A549 (cell line): ENCODE measurements around the gene SH3BGR. TPM values are rescaled to one million over a fixed set of nuclear protein-coding genes. Genes with fewer than 3 reads are reported as not detected.

Source experiments
- ATAC-seq, 2 experiments: fragments of 200-7000 bp in 1 of 2; fragments of >200 bp in 1 of 2; cut with Nextera tagmentation in 1 of 2; cut with Tn5 transposase in 1 of 2; 3 replicates each; pipeline versions ENCODE4 v1.8.0 to v1.9.1; 2018 to 2020; ENCODE audit warnings: mild to moderate bottlenecking in 1 of 2, moderate library complexity in 1 of 2
- CTCF ChIA-PET: fragments of 300-600 bp; sonication (Branson Sonifier 250); formaldehyde crosslinking; extraction: SDS; loops from one replicate; lab custom pipeline; 2021; ENCODE audit warnings: antibody characterized with exemption, inconsistent platforms; lab: Yijun Ruan, JAX
- POLR2A ChIA-PET: fragments of 350-600 bp; formaldehyde crosslinking; extraction: SDS; loops from one replicate; lab custom pipeline; 2021; ENCODE audit warnings: antibody characterized with exemption, inconsistent platforms; lab: Yijun Ruan, JAX
- DNase-seq, 2 experiments: peaks; one replicate each; pipeline versions ENCODE4 v3.0.0 to v3.0.0-alpha.2; 2011 to 2016; ENCODE audit warnings: low read depth in 1 of 2, low spot score in 1 of 2
- FAIRE-seq: peaks from 2 replicates; lab custom pipeline; 2011; peaks lifted over from hg19 to GRCh38; lab: Jason Lieb, UNC
- H3K27ac ChIP-seq, 2 experiments: fragments of >200 bp; sonication (Bioruptor Twin); formaldehyde crosslinking; 3 replicates each; pipeline ENCODE4 v1.5.1; 2016 to 2017
- H3K4me1 ChIP-seq: fragments of >200 bp; sonication (Bioruptor Twin); formaldehyde crosslinking; 3 replicates; pipeline ENCODE4 v1.6.1; 2016
- H3K4me2 ChIP-seq: fragments of >200 bp; sonication (Bioruptor Twin); formaldehyde crosslinking; 3 replicates; pipeline ENCODE4 v1.6.1; 2016
- H3K4me3 ChIP-seq: fragments of >200 bp; sonication (Bioruptor Twin); formaldehyde crosslinking; 3 replicates; pipeline ENCODE4 v1.5.1; 2016
- H3K9me3 ChIP-seq: fragments of >200 bp; sonication (Bioruptor Twin); formaldehyde crosslinking; 3 replicates; pipeline ENCODE4 v1.6.1; 2016
- ATOH8 ChIP-seq: fragments of 250-450 bp; sonication (Bioruptor Pico); IDR thresholded peaks from 2 replicates; pipeline ENCODE4 v1.5.0; 2020; ENCODE audit warnings: low read depth, mild to moderate bottlenecking, moderate library complexity
- BHLHE40 ChIP-seq: IDR thresholded peaks from 2 replicates; pipeline ENCODE4 v1.6.1; 2012; ENCODE audit warnings: low read depth, low read length, inconsistent platforms
- CHD4 ChIP-seq: fragments of 200-600 bp; sonication (generic); IDR thresholded peaks from 2 replicates; pipeline ENCODE4 v1.6.1; 2016; ENCODE audit warnings: antibody characterized with exemption, mild to moderate bottlenecking, borderline replicate concordance
- EP300 ChIP-seq, 2 experiments: fragments of >200 bp; sonication (Bioruptor Twin); formaldehyde crosslinking; IDR thresholded peaks; 2 replicates in 1 of 2; 3 replicates in 1 of 2; pipeline ENCODE4 v1.6.1; 2016 to 2017
- ESRRA ChIP-seq: fragments of 150-350 bp; IDR thresholded peaks from 2 replicates; pipeline ENCODE4 v1.6.1; 2014; ENCODE audit warnings: mild to moderate bottlenecking, low read length, borderline replicate concordance
- FOXS1 ChIP-seq: fragments of 250-450 bp; sonication (Bioruptor Pico); IDR thresholded peaks from 2 replicates; pipeline ENCODE4 v1.5.0; 2020; ENCODE audit warnings: mild to moderate bottlenecking, moderate library complexity
- GATA3 ChIP-seq: IDR thresholded peaks from 2 replicates; pipeline ENCODE4 v1.6.1; 2012; ENCODE audit warnings: borderline replicate concordance
- HDAC2 ChIP-seq: fragments of 200-600 bp; sonication (generic); IDR thresholded peaks from 2 replicates; pipeline ENCODE4 v1.6.1; 2016
- HOXB13 ChIP-seq: fragments of 250-450 bp; sonication (Bioruptor Pico); IDR thresholded peaks from 2 replicates; pipeline ENCODE4 v1.5.0; 2020; ENCODE audit warnings: low read depth, mild to moderate bottlenecking, moderate library complexity
- HOXB5 ChIP-seq: fragments of 250-450 bp; sonication (Bioruptor Pico); IDR thresholded peaks from 2 replicates; pipeline ENCODE4 v1.5.0; 2020; ENCODE audit warnings: mild to moderate bottlenecking, moderate library complexity
- JUN ChIP-seq, 2 experiments: fragments of >200 bp; sonication (Bioruptor Twin); formaldehyde crosslinking; IDR thresholded peaks; 2 replicates in 1 of 2; 3 replicates in 1 of 2; pipeline ENCODE4 v1.6.1; 2016 to 2017
- JUNB ChIP-seq: fragments of >200 bp; sonication (Bioruptor Twin); formaldehyde crosslinking; IDR thresholded peaks from 2 replicates; pipeline ENCODE4 v1.6.1; 2016
- MAZ ChIP-seq: fragments of 150-350 bp; IDR thresholded peaks from 2 replicates; pipeline ENCODE4 v1.6.1; 2014; ENCODE audit warnings: antibody characterized with exemption, low read depth, low read length, borderline replicate concordance
- MYC ChIP-seq: IDR thresholded peaks from 2 replicates; pipeline ENCODE4 v1.6.1; 2012; ENCODE audit warnings: mild to moderate bottlenecking, inconsistent platforms, low read length, improper control_type of control experiment, borderline replicate concordance
- NFE2L2 ChIP-seq: fragments of 150-350 bp; conservative IDR thresholded peaks from 2 replicates; pipeline ENCODE4 v1.6.1; 2014; ENCODE audit warnings: low read length
- POLR2AphosphoS2 ChIP-seq: conservative IDR thresholded peaks from 2 replicates; pipeline ENCODE4 v1.6.1; 2012; ENCODE audit warnings: low read length, improper control_type of control experiment, inconsistent platforms
- RAD21 ChIP-seq, 2 experiments: fragments of >200 bp in 1 of 2; sonication (Bioruptor Twin) in 1 of 2; formaldehyde crosslinking in 1 of 2; IDR thresholded peaks in 1 of 2; conservative IDR thresholded peaks in 1 of 2; 2 replicates in 1 of 2; 3 replicates in 1 of 2; pipeline ENCODE4 v1.6.1; 2012 to 2018; ENCODE audit warnings: inconsistent platforms in 1 of 2
- RNF2 ChIP-seq: fragments of 200-600 bp; sonication (generic); IDR thresholded peaks from 2 replicates; pipeline ENCODE4 v1.6.1; 2016; ENCODE audit warnings: low read depth, mild to moderate bottlenecking, antibody characterized with exemption, moderate library complexity, borderline replicate concordance
- SMC3 ChIP-seq: fragments of >200 bp; sonication (Bioruptor Twin); formaldehyde crosslinking; IDR thresholded peaks from 3 replicates; pipeline ENCODE4 v1.6.1; 2018; ENCODE audit warnings: inconsistent platforms
- TP53 ChIP-seq: fragments of 250-450 bp; sonication (Bioruptor Pico); IDR thresholded peaks from 2 replicates; pipeline ENCODE4 v1.5.0; 2021; ENCODE audit warnings: mild to moderate bottlenecking, moderate library complexity
- ZNF302 ChIP-seq: fragments of 250-450 bp; sonication (Bioruptor Pico); IDR thresholded peaks from 2 replicates; pipeline ENCODE4 v1.9.0; 2021; ENCODE audit warnings: inconsistent platforms, mild to moderate bottlenecking, moderate library complexity
- ZSCAN20 ChIP-seq: fragments of 250-450 bp; sonication (Bioruptor Pico); IDR thresholded peaks from 2 replicates; pipeline ENCODE4 v1.8.0; 2022; ENCODE audit warnings: mild to moderate bottlenecking, moderate library complexity
- WGBS: methylation state at CpG from one replicate; pipeline ENCODE4 v1.1.6; 2017; ENCODE audit errors: missing lambda C conversion rate; 5-methylcytosine and 5-hydroxymethylcytosine counted together
- polyA plus RNA-seq, 4 experiments: library from polyadenylated mRNA; depleted of rRNA in 3 of 4; stranded (reverse); fragments of >200 nt; fragmentation: RNase III in 1 of 4; extraction: RNeasy Plus Mini Kit Qiagen cat#74134 plus additional on column Dnase treatment in 1 of 4; gene quantifications; 2 replicates in 3 of 4; 3 replicates in 1 of 4; pipeline ENCODE4 v1.2.3, GENCODE V29; 2011 to 2017
- TF ChIP-seq, protein P1 (sequence below): fragments of >200 bp; sonication (Bioruptor Twin); formaldehyde crosslinking; IDR thresholded peaks from 2 replicates; pipeline ENCODE4 v1.6.1; 2016
- TF ChIP-seq, protein P2 (sequence below): fragments of >200 bp; sonication (Bioruptor Twin); formaldehyde crosslinking; IDR thresholded peaks from 3 replicates; pipeline ENCODE4 v1.5.1; 2016
- TF ChIP-seq, protein P3 (sequence below): IDR thresholded peaks from 2 replicates; pipeline ENCODE4 v1.6.1; 2012; ENCODE audit warnings: low read depth, borderline replicate concordance

The SH3BGR gene
- polyA plus RNA-seq, 2 of the 4 experiments (the other 2 are of a cell fraction) = 1.0 to 3.0 TPM

DNA sequence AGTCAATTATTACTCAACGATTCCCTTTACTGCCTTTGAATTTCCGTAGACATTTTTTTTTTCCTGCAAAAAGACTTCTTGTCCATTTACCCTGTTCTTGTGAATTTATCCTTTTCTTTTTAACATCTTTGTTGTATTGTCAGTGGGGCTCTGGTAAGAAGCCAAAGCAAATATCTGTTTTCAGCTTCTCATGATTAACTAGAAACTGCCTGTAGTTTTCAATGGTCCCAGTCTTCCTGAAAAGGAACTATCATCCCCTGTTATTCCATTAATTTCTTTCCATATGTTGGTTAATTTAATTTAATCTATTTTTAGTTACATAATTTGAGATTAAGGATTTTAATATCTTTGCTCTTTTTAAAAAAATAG, 28.0 kb downstream of the SH3BGR start:
- ChIA-PET POLR2A (no interaction called here), CTCF (no interaction called here)
- Histone ChIP-seq H3K4me3 (no peak overlapping the region), H3K27ac (no peak overlapping the region), H3K4me2 (no peak overlapping the region), H3K9me3 (no peaks in the 10 kb centered on the region), H3K4me1 (0 out of 3 replicates have a peak, but pooled peaks cover 5% of the 10 kb centered on the region)
- TF ChIP-seq HDAC2 = no peak
- no peak for TF ChIP-seq ESRRA
- no peak for TF ChIP-seq ZSCAN20 (CRISPR knock-in tag)
- no peak for TF ChIP-seq MYC
- TF ChIP-seq BHLHE40 = no peak
- TF ChIP-seq RNF2 = no peak
- TF ChIP-seq FOXS1 (CRISPR knock-in tag) = no peak
- TF ChIP-seq, protein P1, sequence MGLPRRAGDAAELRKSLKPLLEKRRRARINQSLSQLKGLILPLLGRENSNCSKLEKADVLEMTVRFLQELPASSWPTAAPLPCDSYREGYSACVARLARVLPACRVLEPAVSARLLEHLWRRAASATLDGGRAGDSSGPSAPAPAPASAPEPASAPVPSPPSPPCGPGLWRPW = no peak
- TF ChIP-seq, protein P2, sequence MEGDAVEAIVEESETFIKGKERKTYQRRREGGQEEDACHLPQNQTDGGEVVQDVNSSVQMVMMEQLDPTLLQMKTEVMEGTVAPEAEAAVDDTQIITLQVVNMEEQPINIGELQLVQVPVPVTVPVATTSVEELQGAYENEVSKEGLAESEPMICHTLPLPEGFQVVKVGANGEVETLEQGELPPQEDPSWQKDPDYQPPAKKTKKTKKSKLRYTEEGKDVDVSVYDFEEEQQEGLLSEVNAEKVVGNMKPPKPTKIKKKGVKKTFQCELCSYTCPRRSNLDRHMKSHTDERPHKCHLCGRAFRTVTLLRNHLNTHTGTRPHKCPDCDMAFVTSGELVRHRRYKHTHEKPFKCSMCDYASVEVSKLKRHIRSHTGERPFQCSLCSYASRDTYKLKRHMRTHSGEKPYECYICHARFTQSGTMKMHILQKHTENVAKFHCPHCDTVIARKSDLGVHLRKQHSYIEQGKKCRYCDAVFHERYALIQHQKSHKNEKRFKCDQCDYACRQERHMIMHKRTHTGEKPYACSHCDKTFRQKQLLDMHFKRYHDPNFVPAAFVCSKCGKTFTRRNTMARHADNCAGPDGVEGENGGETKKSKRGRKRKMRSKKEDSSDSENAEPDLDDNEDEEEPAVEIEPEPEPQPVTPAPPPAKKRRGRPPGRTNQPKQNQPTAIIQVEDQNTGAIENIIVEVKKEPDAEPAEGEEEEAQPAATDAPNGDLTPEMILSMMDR = no peak
- TF ChIP-seq, protein P3, sequence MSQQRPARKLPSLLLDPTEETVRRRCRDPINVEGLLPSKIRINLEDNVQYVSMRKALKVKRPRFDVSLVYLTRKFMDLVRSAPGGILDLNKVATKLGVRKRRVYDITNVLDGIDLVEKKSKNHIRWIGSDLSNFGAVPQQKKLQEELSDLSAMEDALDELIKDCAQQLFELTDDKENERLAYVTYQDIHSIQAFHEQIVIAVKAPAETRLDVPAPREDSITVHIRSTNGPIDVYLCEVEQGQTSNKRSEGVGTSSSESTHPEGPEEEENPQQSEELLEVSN = no peak
- no peak for TF ChIP-seq EP300 (IDR thresholded peaks at IDR 0.05)
- ATAC-seq = no peak
- WGBS = 44% methylated on average over 2 of the region's 2 CpGs
- no peak for FAIRE-seq
- no peak for DNase-seq

DNA sequence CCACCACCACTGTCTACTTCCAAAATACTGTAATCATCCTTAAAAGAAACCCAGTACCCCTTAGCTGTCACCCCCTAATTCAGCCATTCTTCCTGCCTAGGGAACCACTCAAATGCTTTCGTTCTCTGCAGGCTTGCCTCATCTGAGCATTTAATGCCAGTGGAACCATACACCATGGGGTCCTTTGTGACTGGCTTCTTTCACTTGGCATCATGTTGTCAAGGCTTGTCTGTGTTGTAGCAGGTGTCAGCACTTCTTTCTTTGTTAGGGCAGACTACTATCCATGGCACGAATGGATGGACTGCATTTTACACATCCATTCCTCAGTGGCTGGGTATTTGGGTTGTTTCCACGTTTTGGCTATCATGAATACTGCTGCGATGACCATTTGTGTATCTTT, 28.5 kb downstream of the SH3BGR start:
- H3K4me3 ChIP-seq = no peak overlapping the region
- ATAC-seq (no peak), FAIRE-seq (no peak), DNase-seq (no peak)
- no peaks in the 10 kb centered on the region for H3K9me3 ChIP-seq
- 0 out of 3 replicates have a peak, but pooled peaks cover 5% of the 10 kb centered on the region for H3K4me1 ChIP-seq
- ChIA-PET CTCF (no interaction called here), POLR2A (no interaction called here)
- no peak overlapping the region for H3K27ac ChIP-seq
- H3K4me2 ChIP-seq = no peak overlapping the region
- WGBS = 53% methylated on average over 4 of the region's 4 CpGs
- TF ChIP-seq MYC (no peak), HOXB13 (CRISPR knock-in tag) (no peak), CHD4 (no peak), MAZ (no peak), HOXB5 (no peak), HDAC2 (no peak), ZSCAN20 (CRISPR knock-in tag) (no peak), GATA3 (no peak), ZNF302 (CRISPR knock-in tag) (no peak), JUNB (no peak), NFE2L2 (no peak), TP53 (no peak), JUN (IDR thresholded peaks at IDR 0.05) (no peak), POLR2AphosphoS2 (no peak), RAD21 (conservative IDR thresholded peaks at IDR 0.05 in 1 of 2, IDR thresholded peaks at IDR 0.05 in 1 of 2) (no peak), RNF2 (no peak), ATOH8 (CRISPR knock-in tag) (no peak), SMC3 (no peak)
